Natural killer cell (primary cell): ENCODE data around the gene CEP350. TPM values are rescaled to one million over a fixed set of nuclear protein-coding genes. Genes with fewer than 3 reads are reported as not detected.

Experiments
- ATAC-seq, 3 donors: fragments of 150-1000 bp in 2 of 3; fragments of 200-7000 bp in 1 of 3; cut with Tn5 transposase; 1 replicate in 1 of 3; 2 replicates in 2 of 3; pipeline ENCODE4 v1.10.0; 2021; ENCODE audit warnings: mild to moderate bottlenecking in 2 of 3, moderate library complexity in 2 of 3
- DNase-seq, 2 donors: peaks; one replicate each; pipeline versions ENCODE4 v3.0.0 to v3.0.0-alpha.2; 2013 to 2021; ENCODE audit warnings: mixed read lengths in 1 of 2
- H3K27ac ChIP-seq: one replicate; pipeline ENCODE4 v1.5.1; 2013; ENCODE audit warnings: mild to moderate bottlenecking, low read length
- H3K27me3 ChIP-seq: one replicate; pipeline ENCODE4 v1.6.1; 2013; ENCODE audit warnings: low read length; ENCODE audit not compliant: control insufficient read depth, insufficient read depth
- H3K36me3 ChIP-seq: one replicate; pipeline ENCODE4 v1.6.1; 2013; ENCODE audit warnings: low read length; ENCODE audit not compliant: control insufficient read depth, insufficient read depth
- H3K4me1 ChIP-seq: one replicate; pipeline ENCODE4 v1.6.1; 2013; ENCODE audit warnings: low read length; ENCODE audit not compliant: control insufficient read depth, insufficient read depth
- H3K4me3 ChIP-seq: one replicate; pipeline ENCODE4 v1.5.1; 2013; ENCODE audit warnings: low read length
- H3K9me3 ChIP-seq: one replicate; pipeline ENCODE4 v1.6.1; 2013; ENCODE audit warnings: low read length; ENCODE audit not compliant: control insufficient read depth, insufficient read depth
- H3K27ac Mint-ChIP-seq, 2 donors: one replicate each; pipeline ENCODE4 v1.8.0; 2022; ENCODE audit warnings: mild to moderate bottlenecking in 2 of 2, mixed read lengths in 2 of 2, moderate library complexity in 1 of 2
- H3K27me3 Mint-ChIP-seq, 2 donors: one replicate each; pipeline ENCODE4 v1.8.0; 2022; ENCODE audit warnings: low read depth in 2 of 2, mixed read lengths in 2 of 2
- H3K36me3 Mint-ChIP-seq: one replicate; pipeline ENCODE4 v1.8.0; 2022; ENCODE audit warnings: mixed read lengths
- H3K4me1 Mint-ChIP-seq, 2 donors: one replicate each; pipeline ENCODE4 v1.8.0; 2022; ENCODE audit warnings: mixed read lengths in 2 of 2
- H3K4me3 Mint-ChIP-seq: one replicate; pipeline ENCODE4 v1.8.0; 2022; ENCODE audit warnings: mild to moderate bottlenecking, moderate library complexity, mixed read lengths
- H3K9me3 Mint-ChIP-seq, 2 donors: one replicate each; pipeline ENCODE4 v1.8.0; 2022; ENCODE audit warnings: mixed read lengths in 2 of 2
- CTCF ChIP-seq: fragments of 200-600 bp; IDR thresholded peaks from one replicate; pipeline ENCODE4 v1.8.0; 2022; ENCODE audit warnings: antibody characterized with exemption
- WGBS: methylation state at CpG from one replicate; pipeline ENCODE4 v1.1.7; 2013; ENCODE audit warnings: missing lambda C conversion rate; ENCODE audit not compliant: insufficient coverage; 5-methylcytosine and 5-hydroxymethylcytosine counted together
- intact Hi-C: fragments of 100-400 bp; cut with micrococcal nuclease; formaldehyde crosslinking; loops from one replicate; pipeline ENCODE4 v1.14.2; 2022
- total RNA-seq, 4 donors: library from RNA; stranded (reverse); fragments of 120-200 nt in 1 of 4; gene quantifications; one replicate each; pipeline versions ENCODE4 v1.2.3 to v1.2.4, GENCODE V29; 2013 to 2022

The CEP350 gene
- total RNA-seq, 3 donors from 2014 or later (not counting 1 experiment from before 2014, with no cell fraction given) = 66.9 to 83.7 (median 75.3) TPM

DNA sequence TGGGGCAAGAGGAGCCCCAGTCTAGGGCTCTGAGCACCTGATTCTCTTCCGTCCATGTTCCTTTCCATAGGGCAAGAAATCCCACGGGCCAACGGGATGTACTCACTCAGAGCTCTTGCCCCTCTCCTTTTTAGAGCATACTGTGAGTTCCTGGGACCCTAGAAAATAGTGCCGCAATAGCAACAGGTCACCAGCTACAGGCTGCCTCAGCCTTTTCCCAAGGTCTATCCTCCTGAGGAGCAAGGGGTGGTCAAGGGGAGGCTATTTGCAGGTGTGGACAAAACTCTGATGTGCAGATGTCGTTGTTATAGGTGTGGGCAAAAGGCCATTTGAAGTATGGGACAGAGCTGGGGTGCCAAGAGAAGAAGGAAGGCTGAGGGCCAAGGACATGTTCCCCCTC is 198.4 kb downstream of the CEP350 start:
- no peak for TF ChIP-seq CTCF
- no peaks in the 10 kb centered on the region for H3K9me3 ChIP-seq
- Mint-ChIP-seq H3K4me1 (peaks cover 29 to 33% of the 10 kb centered on the region in 2 donors), H3K4me3 (no peak overlapping the region), H3K9me3 (no peaks in the 10 kb centered on the region), H3K36me3 (no peaks in the 10 kb centered on the region), H3K27ac (peak overlapping the region in 1 of 2 donors; percentile 96), H3K27me3 (no peaks in the 10 kb centered on the region)
- 97% methylated on average over 5 of the region's 5 CpGs for WGBS
- H3K27ac ChIP-seq = no peak overlapping the region
- H3K4me3 ChIP-seq = no peak overlapping the region
- H3K4me1 ChIP-seq = peaks cover 20% of the 10 kb centered on the region
- intact Hi-C loops = loop anchor here (5.0 to 10.0 kb wide), 2 partner anchors 198 to 271 kb away; partner anchors contain the start of genes CEP350 and TOR1AIP1
- no peak for DNase-seq
- no peaks in the 10 kb centered on the region for H3K36me3 ChIP-seq
- no peak for ATAC-seq
- H3K27me3 ChIP-seq = no peaks in the 10 kb centered on the region

GRCh38 chr1:180154003-180154324 is 199.4 kb downstream of the CEP350 start:
- no peak for ATAC-seq
- no peak for DNase-seq
- peak overlapping the region; percentile 71 for H3K4me3 ChIP-seq
- Mint-ChIP-seq H3K27me3 (no peaks in the 10 kb centered on the region), H3K36me3 (no peaks in the 10 kb centered on the region), H3K27ac (peak overlapping the region; percentile 68 to 96), H3K9me3 (no peaks in the 10 kb centered on the region), H3K4me1 (peaks cover 33 to 38% of the 10 kb centered on the region in 2 donors), H3K4me3 (peak overlapping the region; percentile 87)
- H3K27me3 ChIP-seq = no peaks in the 10 kb centered on the region
- H3K36me3 ChIP-seq = no peaks in the 10 kb centered on the region
- intact Hi-C loops = loop anchor here (2.0 to 10.0 kb wide), 3 partner anchors 37 to 272 kb away; partner anchors contain the start of genes CEP350 and TOR1AIP1
- no peaks in the 10 kb centered on the region for H3K9me3 ChIP-seq
- peak overlapping the region; percentile 49 for H3K27ac ChIP-seq
- peaks cover 20% of the 10 kb centered on the region for H3K4me1 ChIP-seq
- whole genome bisulfite sequencing = 19% methylated on average over 6 of the region's 7 CpGs
- TF ChIP-seq CTCF = no peak

GRCh38 chr1:180154325-180155181 is 199.9 kb downstream of the CEP350 start, which contains the start of gene QSOX1:
Gene QSOX1 (plus strand): TSS chr1:180154869. CDS start chr1:180154908, 39 bp downstream.
- no peak for TF ChIP-seq CTCF
- H3K4me3 ChIP-seq = peak within 1 kb of the TSS; percentile 73
- peak; percentile 83 to 95 for DNase-seq
- intact Hi-C loops = loop anchor here (2.0 to 10.0 kb wide), 3 partner anchors 36 to 272 kb away; partner anchors contain the start of genes CEP350 and TOR1AIP1
- WGBS = under 1% methylated on average over 100 of the region's 100 CpGs
- peak within 1 kb of the TSS; percentile 49 for H3K27ac ChIP-seq
- no peaks in the 10 kb centered on the region for H3K9me3 ChIP-seq
- Mint-ChIP-seq H3K36me3 (no peaks in the 10 kb centered on the region), H3K9me3 (no peaks in the 10 kb centered on the region), H3K27ac (peak within 1 kb of the TSS; percentile 68 to 96), H3K27me3 (no peaks in the 10 kb centered on the region), H3K4me3 (peak within 1 kb of the TSS; percentile 88), H3K4me1 (peaks cover 33 to 38% of the 10 kb centered on the region in 2 donors)
- peaks cover 20% of the 10 kb centered on the region for H3K4me1 ChIP-seq
- no peaks in the 10 kb centered on the region for H3K36me3 ChIP-seq
- no peaks in the 10 kb centered on the region for H3K27me3 ChIP-seq
- peak; percentile 93 to 97 (median 93) for ATAC-seq
